ELF-1 (cell line): ENCODE measurements around the gene PHF21A.

ENCODE experiments used
- DNase-seq: peaks from one replicate; pipeline ENCODE4 v3.0.0-alpha.2; 2016; ENCODE audit warnings: low read depth, low spot score

Gene PHF21A

DNA sequence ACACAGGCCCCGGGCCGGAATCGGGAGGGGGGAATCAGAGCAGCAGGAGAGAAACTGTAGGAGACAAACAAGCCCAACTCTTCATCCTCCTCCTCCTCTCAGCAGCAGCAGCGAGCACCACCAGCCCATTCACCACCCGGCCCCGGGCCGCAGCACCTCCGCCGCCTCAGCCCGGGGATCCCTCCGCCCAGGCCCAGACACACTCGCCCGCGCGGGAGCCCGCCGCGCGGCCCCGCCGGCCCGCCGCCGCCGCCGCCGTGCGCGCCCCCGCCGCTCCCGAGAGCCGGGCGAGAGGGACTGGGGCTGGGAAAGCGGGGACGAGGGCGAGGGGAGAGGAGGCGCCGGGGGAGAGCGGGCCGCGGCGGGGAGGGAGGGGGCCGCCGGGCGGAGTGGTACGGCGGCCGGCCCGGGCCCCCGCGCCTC lies at the start of gene PHF21A:
Gene PHF21A (minus strand): TSS at position 154 of the 423 bp plus-strand sequence. CDS start 37,235 bp downstream, outside the sequence.
- peak; percentile 95 for DNase-seq

DNA sequence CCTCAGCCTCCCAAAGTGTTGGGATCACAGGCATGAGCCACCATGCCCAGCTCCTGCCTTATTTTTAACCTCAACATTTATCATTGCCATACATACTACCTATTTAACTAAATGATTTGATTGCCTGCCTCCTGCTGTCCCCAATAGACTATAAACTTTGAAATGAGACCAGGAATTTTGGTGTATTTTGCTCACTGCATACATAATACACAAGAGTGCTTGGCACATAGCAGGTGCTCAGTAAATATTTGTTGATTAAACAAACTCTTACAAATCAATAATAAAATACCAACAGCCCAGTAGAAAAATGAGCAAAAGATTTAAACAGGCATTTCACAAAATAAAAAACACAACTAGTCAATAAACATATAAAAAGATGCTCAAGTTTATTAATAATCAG lies 49.5 kb upstream of the PHF21A start:
- no peak for DNase-seq

DNA sequence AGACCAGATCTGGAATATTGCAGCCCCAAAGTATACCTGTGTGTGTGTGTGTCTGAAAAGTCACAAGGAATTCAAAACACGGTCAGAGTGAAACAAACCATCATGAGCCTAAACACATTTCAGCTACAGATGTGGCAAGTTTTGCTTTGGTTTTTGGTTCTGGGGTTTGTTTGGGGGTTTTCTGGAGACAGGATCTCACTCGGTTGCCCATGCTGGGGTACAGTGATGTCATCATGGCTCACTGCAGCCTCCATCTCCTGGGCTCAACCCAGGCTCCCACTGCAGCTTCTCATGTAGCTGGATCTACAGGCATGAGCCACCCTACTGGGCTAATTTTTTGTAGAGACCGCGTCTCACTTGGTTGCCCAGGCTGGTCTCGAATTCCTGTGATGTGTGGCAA lies 41.4 kb upstream of the PHF21A start:
- DNase-seq, result no peak

DNA sequence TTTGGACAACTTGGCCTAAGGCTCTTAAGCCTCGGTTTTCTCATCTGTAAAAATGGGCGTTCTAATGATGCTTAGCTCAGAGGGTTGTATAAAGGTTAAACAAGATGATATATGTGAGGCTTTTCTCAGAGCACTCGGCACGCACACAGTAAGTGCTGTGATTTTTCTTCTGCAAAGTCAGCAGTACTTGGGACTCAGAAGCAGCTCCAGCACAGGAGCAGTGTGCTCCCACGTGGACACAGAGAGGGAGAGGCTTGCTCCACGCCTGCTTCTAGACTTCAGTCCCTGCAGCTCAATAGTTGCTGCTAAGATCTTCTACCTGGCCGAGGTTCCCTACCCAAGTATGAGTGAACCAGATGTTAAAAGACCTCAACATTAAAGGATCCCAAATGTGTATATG lies 39.9 kb upstream of the PHF21A start:
- no peak for DNase-seq

DNA sequence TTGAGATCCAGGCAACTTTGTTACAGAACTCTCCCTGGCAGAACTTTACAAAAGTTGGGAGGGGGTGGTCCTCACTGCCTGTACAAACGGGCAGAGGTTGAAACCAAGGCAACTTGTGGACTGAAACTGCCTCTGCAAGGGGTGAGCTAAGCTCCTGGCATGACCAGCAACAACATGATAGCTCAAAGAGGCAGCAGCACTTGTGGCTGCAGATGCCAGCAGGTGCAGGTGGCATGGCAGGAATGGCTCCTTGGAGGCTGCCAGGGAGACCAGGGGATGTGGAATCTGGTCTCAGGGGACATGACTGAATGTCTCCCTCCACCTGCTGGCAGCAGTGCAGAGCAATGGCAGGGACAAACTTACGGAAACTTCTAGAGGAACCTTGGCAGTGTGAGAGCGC lies 38.8 kb upstream of the PHF21A start:
- DNase-seq, result peak; percentile 29

DNA sequence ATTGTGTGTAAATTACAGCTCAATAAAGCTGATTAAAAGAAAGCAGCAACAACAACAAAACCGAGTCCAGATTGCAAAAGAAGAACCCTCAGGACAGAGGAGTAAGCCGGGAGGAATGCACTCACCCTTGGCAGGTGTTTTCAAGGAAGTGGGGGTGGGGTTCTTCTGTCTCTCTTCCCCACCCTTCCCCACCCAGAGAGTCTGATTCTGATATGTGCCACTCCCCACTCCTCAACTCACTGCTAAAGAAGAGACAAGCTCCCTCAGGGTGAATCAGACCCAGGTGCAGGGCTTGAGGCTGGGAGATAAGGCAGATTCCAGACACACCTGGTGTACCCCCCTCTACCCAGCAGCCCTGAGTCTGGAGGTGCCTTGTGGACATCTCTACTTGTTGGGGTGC lies 38.4 kb upstream of the PHF21A start:
- DNase-seq, result peak; percentile 48

DNA sequence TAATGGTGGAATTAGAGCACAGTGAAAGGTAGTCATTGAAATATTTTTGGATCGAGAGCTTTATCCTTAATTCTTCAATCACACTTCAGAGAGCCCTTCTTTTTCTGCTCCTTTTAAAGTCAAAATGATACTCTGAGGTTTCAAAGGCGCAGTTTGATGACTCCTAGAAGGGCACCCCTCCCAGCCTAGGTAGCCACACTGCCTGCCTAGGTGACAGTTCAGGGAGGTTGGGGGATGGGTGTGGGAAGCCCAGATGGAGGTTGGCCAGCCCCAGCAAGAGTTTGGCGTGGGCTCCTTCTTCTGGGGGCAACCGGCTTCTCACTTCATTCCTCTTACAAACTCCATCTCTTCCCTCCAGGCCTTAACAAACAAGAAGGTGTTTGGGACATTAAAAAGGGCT lies 28.6 kb upstream of the PHF21A start:
- DNase-seq, result no peak

DNA sequence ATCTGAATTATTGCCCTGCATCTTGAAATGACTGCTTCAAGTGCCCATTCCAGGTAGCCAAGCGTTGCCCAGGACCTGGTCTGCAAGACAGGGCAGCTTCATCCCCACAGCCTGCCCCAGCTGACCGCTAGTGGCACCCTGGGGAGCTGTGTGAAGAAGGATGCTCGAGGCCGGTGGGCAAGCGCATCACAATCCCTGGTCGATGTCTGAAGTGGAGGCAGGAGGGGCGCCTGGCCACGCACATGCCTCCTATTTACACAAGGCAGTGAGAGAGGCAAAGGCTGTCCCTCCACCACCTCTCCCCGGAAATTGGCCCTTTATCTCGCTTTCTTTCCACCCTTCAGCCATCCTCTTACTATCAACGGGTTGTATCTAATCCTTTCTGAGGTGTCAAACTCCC lies 28.1 kb upstream of the PHF21A start:
- no peak for DNase-seq

DNA sequence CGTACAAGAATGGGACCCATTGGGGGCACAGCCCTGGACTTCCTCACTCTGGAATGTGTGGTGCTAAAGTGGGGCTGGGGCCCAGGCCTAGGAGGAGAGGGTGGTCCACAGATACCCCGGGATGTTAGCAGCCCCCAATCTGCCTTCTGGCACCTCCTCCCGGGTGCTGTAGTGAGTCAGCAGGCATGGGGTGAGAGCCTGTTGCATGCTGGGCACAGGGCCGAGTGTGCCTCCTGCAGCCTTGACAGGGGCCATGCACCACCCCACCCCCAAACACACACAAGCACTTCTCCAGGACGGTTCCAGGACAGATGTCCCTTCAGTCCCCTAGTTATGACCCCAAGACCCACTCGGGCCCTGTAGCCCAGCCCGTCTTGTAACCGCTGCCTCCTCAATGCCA lies 23.5 kb upstream of the PHF21A start:
- DNase-seq, result no peak

DNA sequence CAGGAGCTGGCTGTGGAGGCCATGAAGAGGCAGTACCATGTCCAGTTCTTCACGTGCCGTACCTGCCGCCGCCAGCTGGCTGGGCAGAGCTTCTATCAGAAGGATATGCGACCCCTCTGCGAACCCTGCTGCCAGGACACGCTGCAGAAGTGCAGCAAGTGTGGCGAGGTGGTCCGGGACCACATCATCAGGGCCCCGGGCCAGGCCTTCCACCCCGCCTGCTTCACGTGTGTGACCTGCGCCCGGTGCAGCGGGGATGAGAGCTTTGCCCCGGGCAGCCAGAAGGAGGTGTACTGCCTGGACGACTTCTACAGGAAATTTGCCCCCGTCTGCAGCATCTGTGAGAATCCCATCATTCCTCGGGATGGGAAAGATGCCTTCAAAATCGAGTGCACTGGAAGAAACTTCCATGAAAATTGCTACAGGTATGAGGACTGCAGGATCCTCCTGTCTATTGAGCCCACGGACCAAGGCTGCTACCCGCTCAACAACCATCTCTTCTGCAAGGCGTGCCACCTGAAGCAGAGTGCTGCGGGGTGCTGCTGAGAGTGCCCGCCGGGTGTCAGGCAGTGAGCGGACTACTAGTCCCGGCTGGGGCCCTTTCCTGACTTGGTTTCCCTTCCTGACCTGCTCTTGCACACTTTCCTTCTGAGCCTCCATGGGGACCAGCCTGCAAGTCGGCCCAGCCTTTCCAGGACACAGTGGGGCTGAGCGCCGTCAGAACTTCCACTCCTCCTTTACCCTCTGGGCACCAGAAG lies 22.0 kb upstream of the PHF21A start:
- no peak for DNase-seq

DNA sequence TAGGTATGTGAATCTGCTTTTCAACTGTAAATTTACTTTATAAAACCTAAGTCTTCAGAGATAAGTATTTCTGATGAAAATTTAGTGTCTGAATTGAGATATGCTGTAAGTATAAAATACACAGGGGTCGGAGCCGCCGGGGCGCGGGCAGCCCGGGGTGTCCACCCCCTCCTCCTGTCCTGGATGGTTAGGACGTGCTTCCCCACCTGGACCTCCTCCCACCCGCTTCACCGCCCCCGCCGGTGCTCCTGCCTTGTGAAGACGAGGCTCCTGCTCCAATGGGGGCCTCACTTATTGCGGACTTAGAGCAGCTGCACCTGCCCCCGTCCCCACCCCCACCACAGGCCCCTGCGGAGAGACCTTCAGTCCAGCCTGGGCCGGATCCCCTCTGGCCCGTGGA lies 21.3 kb upstream of the PHF21A start:
- DNase-seq, result no peak

DNA sequence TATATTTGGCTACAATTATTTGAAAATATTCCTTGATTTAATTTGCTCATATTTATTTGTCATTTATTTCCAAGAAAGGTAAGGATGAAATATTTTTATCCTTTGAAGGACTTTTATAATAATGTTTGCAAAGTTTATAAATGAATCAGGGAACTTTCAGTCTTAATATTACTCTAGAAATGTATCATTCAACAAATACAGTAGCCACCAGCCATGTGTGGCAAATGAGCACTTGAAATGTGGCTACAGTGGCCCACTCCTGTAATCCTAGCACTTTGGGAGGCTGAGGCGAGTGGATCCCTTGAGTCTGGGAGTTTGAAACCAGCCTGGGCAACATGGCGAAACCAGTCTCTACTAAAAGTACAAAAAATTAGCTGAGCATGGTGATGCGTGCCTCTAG lies 20.3 kb upstream of the PHF21A start:
- no peak for DNase-seq

DNA sequence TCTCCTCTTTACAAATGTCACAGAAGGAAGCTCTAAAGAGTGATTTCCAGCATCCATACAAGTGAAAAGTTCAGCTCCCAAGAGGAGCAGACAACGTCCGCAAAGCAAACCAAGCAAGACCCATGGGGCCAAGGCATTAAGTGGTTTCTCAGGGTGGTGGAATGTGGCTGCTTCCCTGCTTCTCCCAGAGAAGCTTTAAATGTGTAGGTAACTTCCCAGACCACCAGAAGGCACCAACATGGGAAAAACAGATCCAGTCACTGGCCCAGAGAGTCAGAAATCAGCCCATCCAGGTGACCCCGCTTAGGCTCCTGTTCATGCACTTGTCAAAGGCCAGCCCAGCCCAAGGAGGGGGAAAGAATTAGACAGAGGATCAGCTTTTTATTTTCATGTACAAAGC lies 13.3 kb upstream of the PHF21A start:
- peak; percentile 60 for DNase-seq

DNA sequence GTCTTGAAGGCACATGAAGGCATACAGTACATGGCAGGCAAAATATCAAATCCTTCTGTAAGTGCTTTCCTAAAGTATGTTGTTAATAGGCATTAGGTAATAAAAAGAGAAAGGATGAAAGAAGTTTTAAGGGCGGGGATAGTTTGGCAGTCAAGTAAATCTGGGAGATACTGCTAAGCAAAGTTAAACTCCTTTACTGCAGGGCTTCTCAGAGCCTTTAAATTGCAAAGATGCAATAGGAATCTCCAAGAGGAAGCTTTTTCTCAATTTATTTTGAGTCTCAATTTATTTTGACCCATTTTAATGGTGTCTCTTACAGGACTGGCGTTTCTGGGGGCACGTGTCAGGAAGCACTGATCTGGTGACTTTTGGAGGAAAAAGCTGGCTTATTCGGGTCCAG lies 12.8 kb upstream of the PHF21A start:
- no peak for DNase-seq

DNA sequence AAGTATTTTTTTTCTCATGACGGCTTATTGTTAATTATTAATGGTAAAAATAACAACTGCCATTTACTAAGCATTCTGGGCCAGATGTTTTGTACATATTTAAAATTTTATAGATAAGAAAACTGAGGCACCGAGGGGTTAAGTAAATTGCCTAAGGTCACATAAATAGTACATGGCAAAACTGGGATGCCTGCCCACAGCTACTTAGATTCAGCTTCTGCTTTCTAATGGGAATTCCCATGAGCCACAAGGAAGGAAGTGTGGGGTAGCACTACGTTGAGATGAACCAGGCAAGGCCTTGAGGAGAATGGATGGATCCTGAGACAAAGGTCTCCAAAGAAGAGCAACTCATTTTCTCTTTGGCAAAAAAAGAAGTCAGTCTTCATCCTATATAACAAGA lies 11.9 kb upstream of the PHF21A start:
- no peak for DNase-seq

DNA sequence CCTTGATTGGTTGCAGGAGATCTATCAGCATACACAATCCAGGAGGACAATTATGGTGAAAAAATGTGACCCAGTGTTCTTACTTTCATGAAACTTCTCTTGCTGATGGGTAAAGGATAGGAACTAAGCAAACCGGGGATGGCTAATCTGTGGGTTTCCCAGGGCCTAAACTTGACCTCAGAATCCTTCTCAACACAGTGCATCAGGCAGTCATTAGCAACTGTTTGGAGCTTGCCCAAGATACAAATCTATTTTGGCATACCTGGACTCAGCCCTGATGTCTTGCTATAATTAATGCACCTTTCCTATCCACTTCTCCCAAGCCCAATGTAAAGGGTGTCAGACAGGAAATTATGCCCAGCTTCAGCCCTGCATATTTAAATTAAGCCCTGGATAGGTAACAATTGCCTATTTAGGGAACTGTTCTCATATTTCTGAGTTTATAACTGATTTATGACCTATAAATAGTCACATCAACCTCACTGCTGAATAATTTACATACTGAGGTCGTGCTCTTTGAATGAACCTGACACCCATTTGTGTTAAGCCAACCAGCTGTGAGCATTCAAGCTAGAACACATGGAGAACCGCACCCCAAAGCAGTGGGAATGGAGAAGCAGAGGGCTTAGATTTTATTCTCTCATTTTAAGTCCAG lies 9.2 kb upstream of the PHF21A start:
- DNase-seq, result no peak

DNA sequence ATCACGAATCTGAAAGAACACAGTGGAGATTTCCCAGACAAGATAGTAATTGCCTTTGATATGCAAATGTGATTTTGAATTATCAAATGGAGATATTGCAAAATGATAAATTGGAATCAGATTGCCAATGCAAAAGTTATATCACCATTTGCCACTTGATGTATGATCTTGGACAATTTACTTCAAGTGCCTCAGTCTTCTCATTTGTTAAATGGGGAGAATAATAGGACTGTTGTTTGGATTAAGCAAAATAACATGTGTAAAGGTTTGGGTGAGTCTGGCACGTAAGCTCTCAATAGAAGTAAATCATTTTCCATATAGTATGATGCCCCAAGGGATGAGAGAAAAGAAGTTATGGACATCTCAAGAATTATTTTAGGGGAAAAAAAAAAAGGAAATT lies 7.9 kb upstream of the PHF21A start:
- no peak for DNase-seq

DNA sequence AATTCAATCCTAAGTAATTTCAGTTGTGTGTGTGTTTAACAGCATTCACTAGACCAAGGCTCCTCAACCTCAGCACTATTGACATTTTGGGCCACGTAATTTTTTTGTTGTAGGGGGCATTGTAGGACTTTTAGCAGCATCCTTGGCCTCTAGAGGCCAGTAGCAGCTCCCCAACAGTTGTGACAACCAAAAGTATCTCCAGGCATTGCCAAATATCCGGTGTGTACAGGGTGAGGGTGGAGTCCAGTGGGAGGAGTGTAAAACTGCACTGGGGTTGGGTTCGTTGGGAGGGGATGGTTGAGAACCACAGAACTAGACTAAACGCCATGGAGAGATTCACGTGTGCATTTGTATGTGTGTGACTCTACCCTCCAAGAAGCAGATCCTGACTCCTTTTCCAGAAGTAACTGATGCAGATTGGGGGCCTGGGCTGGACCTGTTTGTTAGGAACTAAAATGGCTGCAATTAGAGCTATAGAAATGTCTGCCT lies 5.9 kb upstream of the PHF21A start:
- peak; percentile 53 for DNase-seq

DNA sequence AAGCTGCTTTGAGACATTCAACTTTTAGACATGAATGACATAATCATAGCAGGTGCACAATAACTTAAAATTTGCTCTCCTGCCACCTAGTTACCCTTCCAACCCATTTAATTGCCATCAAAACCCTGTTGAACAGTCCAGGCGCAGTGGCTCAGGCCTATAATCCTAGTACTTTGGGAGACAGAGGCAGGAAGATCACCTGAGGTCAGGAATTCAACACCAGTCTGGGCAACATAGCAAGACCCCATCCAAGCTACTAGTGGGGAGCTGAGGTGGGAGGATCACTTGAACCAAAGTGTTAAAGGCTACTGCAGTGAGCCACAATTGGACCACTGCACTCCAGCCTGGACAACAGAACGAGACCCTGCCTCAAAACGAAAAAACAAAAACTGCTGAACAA lies 4.0 kb upstream of the PHF21A start:
- no peak for DNase-seq

DNA sequence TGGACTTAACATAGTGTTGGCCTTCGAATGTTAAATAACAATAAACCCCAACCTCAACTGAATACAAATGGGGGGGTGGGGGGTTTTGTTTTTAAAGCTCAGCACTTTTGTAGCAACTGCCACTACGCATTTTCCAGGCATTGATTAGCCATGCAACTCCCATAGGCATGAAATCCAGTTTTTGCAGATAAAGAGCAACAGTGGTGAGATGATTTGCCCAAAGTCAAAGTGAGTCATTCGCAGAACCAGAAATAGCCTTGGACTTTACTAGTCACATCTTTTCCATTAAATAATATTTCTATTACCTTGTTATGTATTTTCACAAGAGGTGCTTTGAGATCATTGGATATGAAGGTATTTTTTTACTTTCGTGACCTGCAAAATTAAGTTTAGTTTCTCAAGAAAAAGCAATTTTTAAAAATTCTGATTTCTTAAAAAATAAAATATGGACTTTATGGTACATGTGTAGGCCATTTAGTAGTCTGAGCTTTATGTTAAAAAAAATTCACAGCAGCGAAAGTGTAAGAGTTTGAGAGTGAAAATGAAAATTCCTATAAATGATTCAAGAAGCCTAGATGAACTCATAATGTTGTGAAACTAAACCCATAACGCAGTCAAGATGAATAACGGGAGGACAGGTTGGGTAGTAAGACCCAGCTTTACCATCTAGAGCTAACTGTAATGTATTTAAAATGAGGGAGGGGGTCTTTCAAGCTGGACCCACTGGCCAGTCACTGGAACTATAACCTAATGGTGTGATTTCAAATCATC lies 1.9 kb upstream of the PHF21A start:
- DNase-seq, result no peak

DNA sequence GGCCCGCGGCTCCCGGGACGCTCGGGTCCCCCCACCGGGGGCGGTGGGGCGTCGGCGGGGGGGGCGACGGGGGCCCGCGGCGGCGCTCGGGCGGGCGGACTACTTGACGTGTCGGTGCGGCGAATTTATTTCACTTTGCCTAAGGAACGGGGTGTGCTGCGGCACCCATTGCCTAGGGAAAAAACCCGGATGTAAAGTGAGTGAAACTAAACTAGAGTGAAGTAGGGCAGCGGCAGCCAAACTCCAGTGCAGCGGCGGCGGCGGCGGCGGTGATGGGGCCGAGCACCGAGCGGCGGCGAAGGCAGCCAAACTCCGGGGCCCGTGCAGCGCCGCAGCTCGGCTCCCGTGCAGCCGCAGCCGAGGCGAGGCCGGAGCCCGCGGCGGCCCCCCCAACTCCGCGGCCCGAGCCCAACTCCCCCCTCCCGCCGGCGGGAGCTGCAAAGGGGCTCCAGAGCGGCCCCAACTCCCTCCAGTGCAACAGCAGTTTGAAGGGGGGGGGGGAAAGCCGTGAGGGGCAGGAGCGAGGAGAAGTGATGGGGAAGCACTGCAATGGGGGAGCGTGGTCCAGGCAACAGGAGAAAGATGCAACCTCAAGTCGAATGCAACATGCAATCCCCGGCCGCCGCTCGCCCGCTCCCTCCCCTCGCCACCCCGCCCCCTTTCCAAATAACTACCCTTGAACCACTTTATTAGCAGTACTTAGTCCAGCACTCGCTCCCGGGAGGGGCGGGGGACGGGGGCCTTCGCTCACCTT lies 647 bp upstream of the PHF21A start:
- DNase-seq, result peak; percentile 70
